IMR-90 (cell line): ENCODE results near the gene MLYCD. TPM values are rescaled to one million over a fixed set of nuclear protein-coding genes. Genes with fewer than 3 reads are reported as not detected.

Source experiments
- ATAC-seq: fragments of 200-7000 bp; cut with Tn5 transposase; 2 replicates; pipeline ENCODE4 v1.9.1; 2020; ENCODE audit warnings: low read depth, mild to moderate bottlenecking, moderate library complexity
- BruUV-seq: library from RNA; stranded (reverse); fragments of 400-500 nt; replicated peaks from 2 replicates; lab custom pipeline; 2021; lab: Mats Ljungman, UMichigan
- CTCF ChIA-PET: fragments of 300-600 bp; formaldehyde crosslinking; extraction: SDS; loops from one replicate; lab custom pipeline; 2021; ENCODE audit warnings: antibody characterized with exemption; lab: Yijun Ruan, JAX
- POLR2A ChIA-PET: fragments of 300-600 bp; sonication (Branson Sonifier 250); formaldehyde crosslinking; loops from one replicate; lab custom pipeline; 2022; ENCODE audit warnings: antibody characterized with exemption; ENCODE audit not compliant: unreplicated experiment; lab: Charles Lee
- DNase-seq: peaks from one replicate; pipeline ENCODE4 v3.0.0; 2013
- H2AFZ ChIP-seq: replicated peaks from 2 replicates; pipeline ENCODE3; 2013; ENCODE audit warnings: low read length, mild to moderate bottlenecking; ENCODE audit not compliant: poor library complexity
- H2AK5ac ChIP-seq: 2 replicates; pipeline ENCODE4 v1.6.1; 2013; ENCODE audit warnings: low read depth, low read length, inconsistent platforms
- H2AK9ac ChIP-seq: replicated peaks from 2 replicates; pipeline ENCODE3; 2013; ENCODE audit warnings: mild to moderate bottlenecking, low read depth, low read length, moderate library complexity; ENCODE audit not compliant: poor library complexity
- H2BK120ac ChIP-seq: 2 replicates; pipeline ENCODE4 v1.6.1; 2013; ENCODE audit warnings: low read depth, low read length, inconsistent platforms
- H2BK15ac ChIP-seq: 3 replicates; pipeline ENCODE4 v1.6.1; 2013; ENCODE audit warnings: low read depth, low read length, inconsistent platforms
- H2BK20ac ChIP-seq: 2 replicates; pipeline ENCODE4 v1.6.1; 2013; ENCODE audit warnings: low read depth, mild to moderate bottlenecking, inconsistent platforms, low read length, moderate library complexity
- H2BK5ac ChIP-seq: 2 replicates; pipeline ENCODE4 v1.6.1; 2013; ENCODE audit warnings: mild to moderate bottlenecking, low read depth, low read length, inconsistent platforms; ENCODE audit not compliant: poor library complexity, severe bottlenecking
- H3K14ac ChIP-seq: replicated peaks from 2 replicates; pipeline ENCODE4 v1.6.1; 2013; ENCODE audit warnings: low read depth, low read length, inconsistent platforms
- H3K18ac ChIP-seq: 2 replicates; pipeline ENCODE4 v1.6.1; 2013; ENCODE audit warnings: low read depth, low read length, control low read depth
- H3K23ac ChIP-seq: 2 replicates; pipeline ENCODE4 v1.6.1; 2013; ENCODE audit warnings: low read depth, low read length, inconsistent platforms
- H3K27ac ChIP-seq: 2 replicates; pipeline ENCODE4 v1.5.1; 2013; ENCODE audit warnings: mild to moderate bottlenecking, control low read depth, low read length; ENCODE audit not compliant: insufficient read depth
- H3K27me3 ChIP-seq: 2 replicates; pipeline ENCODE4 v1.6.1; 2013; ENCODE audit warnings: low read length; ENCODE audit not compliant: control insufficient read depth, insufficient read depth
- H3K36me3 ChIP-seq: 2 replicates; pipeline ENCODE4 v1.6.1; 2013; ENCODE audit warnings: low read length, mixed read lengths; ENCODE audit not compliant: control insufficient read depth, insufficient read depth
- H3K4ac ChIP-seq: 2 replicates; pipeline ENCODE4 v1.6.1; 2013; ENCODE audit warnings: low read depth, low read length, inconsistent platforms
- H3K4me1 ChIP-seq: 2 replicates; pipeline ENCODE4 v1.6.1; 2013; ENCODE audit warnings: low read length, mixed read lengths; ENCODE audit not compliant: control insufficient read depth, insufficient read depth
- H3K4me2 ChIP-seq: 2 replicates; pipeline ENCODE4 v1.6.1; 2013; ENCODE audit warnings: low read depth, mild to moderate bottlenecking, control low read depth, low read length, moderate library complexity
- H3K4me3 ChIP-seq: 2 replicates; pipeline ENCODE4 v1.5.1; 2013; ENCODE audit warnings: low read depth, mild to moderate bottlenecking, control low read depth, low read length, moderate library complexity; ENCODE audit not compliant: insufficient read depth
- H3K56ac ChIP-seq: 2 replicates; pipeline ENCODE4 v1.6.1; 2013; ENCODE audit warnings: low read length, inconsistent platforms; ENCODE audit not compliant: insufficient read depth; ENCODE audit errors: extremely low read depth
- H3K79me1 ChIP-seq, 2 experiments: 2 replicates each; pipeline ENCODE4 v1.6.1; 2013; ENCODE audit warnings: low read length in 2 of 2, inconsistent platforms in 1 of 2, low read depth in 1 of 2
- H3K9ac ChIP-seq: 2 replicates; pipeline ENCODE4 v1.6.1; 2013; ENCODE audit warnings: low read depth, low read length, control low read depth
- H3K9me1 ChIP-seq: 2 replicates; pipeline ENCODE4 v1.6.1; 2013; ENCODE audit warnings: low read length, inconsistent platforms; ENCODE audit not compliant: insufficient read depth
- H3K9me3 ChIP-seq: 2 replicates; pipeline ENCODE4 v1.6.1; 2013; ENCODE audit warnings: low read length; ENCODE audit not compliant: control insufficient read depth, insufficient read depth
- H4K20me1 ChIP-seq: 2 replicates; pipeline ENCODE4 v1.6.1; 2013; ENCODE audit warnings: low read length, inconsistent platforms; ENCODE audit not compliant: insufficient read depth
- H4K5ac ChIP-seq: 2 replicates; pipeline ENCODE4 v1.6.1; 2013; ENCODE audit warnings: mild to moderate bottlenecking, low read depth, low read length, control low read depth
- H4K8ac ChIP-seq, 2 experiments: 2 replicates each; pipeline ENCODE4 v1.6.1; 2013; ENCODE audit warnings: low read depth in 2 of 2, low read length in 2 of 2, control low read depth in 1 of 2, inconsistent platforms in 1 of 2
- H4K91ac ChIP-seq: 2 replicates; pipeline ENCODE4 v1.6.1; 2013; ENCODE audit warnings: low read depth, low read length, inconsistent platforms; ENCODE audit not compliant: insufficient read depth
- ELK1 ChIP-seq: fragments of 150-350 bp; IDR thresholded peaks from 2 replicates; pipeline ENCODE4 v1.6.1; 2016; ENCODE audit warnings: low read depth, mild to moderate bottlenecking, low read length, moderate library complexity, borderline replicate concordance
- NFE2L2 ChIP-seq: fragments of 150-350 bp; IDR thresholded peaks from 2 replicates; pipeline ENCODE4 v1.6.1; 2016; ENCODE audit warnings: low read depth, mild to moderate bottlenecking, low read length
- WGBS, 2 experiments: methylation state at CpG; one replicate each; pipeline versions ENCODE4 v1.1.5 to v1.1.7; 2013; ENCODE audit warnings: missing lambda C conversion rate in 2 of 2; ENCODE audit not compliant: insufficient read length in 1 of 2; ENCODE audit errors: extremely low coverage in 2 of 2; 5-methylcytosine and 5-hydroxymethylcytosine counted together
- dilution Hi-C: fragments of 300-500 bp; cut with HindIII; formaldehyde crosslinking; loops from one replicate; pipeline ENCODE4 v1.14.3; 2018; ENCODE audit warnings: low sequenced_read_pairs; ENCODE audit not compliant: unreplicated experiment
- in situ Hi-C: fragments of 300-500 bp; cut with MboI; formaldehyde crosslinking; loops from 3 replicates; pipeline ENCODE4 v1.14.3; 2019; ENCODE audit warnings: low sequenced_read_pairs, inconsistent platforms, mixed read lengths
- intact Hi-C: fragments of 100-400 bp; cut with micrococcal nuclease; formaldehyde crosslinking; loops from 2 replicates; pipeline ENCODE4 v1.10.0; 2022
- polyA plus RNA-seq, 3 experiments: library from polyadenylated mRNA; depleted of rRNA; stranded (reverse); fragments of >200 nt; gene quantifications; 2 replicates each; pipeline ENCODE4 v1.2.3, GENCODE V29; 2012; ENCODE audit warnings: low replicate concordance in 1 of 3
- total RNA-seq: library from RNA; depleted of rRNA; stranded (reverse); fragments of >200 nt; gene quantifications from 2 replicates; pipeline ENCODE4 v1.2.3, GENCODE V29; 2012

MLYCD gene
- total and polyA plus RNA-seq, 2 of the 4 experiments (the other 2 are of a cell fraction), result 1.9 to 2.7 TPM

- H3K9me1 ChIP-seq, result no peaks in the 10 kb centered on the region
- H4K5ac ChIP-seq, result no peak overlapping the region
- CTCF ChIA-PET, result no interaction called here
- no peak overlapping the region for H3K4ac ChIP-seq
- H3K14ac ChIP-seq, result no peak overlapping the region
- H3K18ac ChIP-seq, result no peak overlapping the region
- in situ Hi-C loops, result no loop called here
- no peaks in the 10 kb centered on the region for H3K9me3 ChIP-seq
- H2AK5ac ChIP-seq, result no peak overlapping the region
- POLR2A ChIA-PET, result no interaction called here
- H2BK20ac ChIP-seq, result no peak overlapping the region
- no peak overlapping the region for H2BK5ac ChIP-seq
- H3K9ac ChIP-seq, result no peak overlapping the region
- no peak overlapping the region for H2BK15ac ChIP-seq
- H3K23ac ChIP-seq, result no peak overlapping the region
- H4K8ac ChIP-seq, result no peak overlapping the region
- ATAC-seq (no peak), DNase-seq (no peak)
- H3K27ac ChIP-seq, result no peak overlapping the region
- H3K4me1 ChIP-seq, result peaks cover 11% of the 10 kb centered on the region
- no peak overlapping the region for H2AK9ac ChIP-seq
- H3K36me3 ChIP-seq, result no peaks in the 10 kb centered on the region
- H2AFZ ChIP-seq, result no peak overlapping the region
- BruUV-seq, result no TSS peak
- TF ChIP-seq ELK1 (no peak), NFE2L2 (no peak)
- 98% methylated on average over 10 of the region's 22 CpGs; no CpG with 5 or more reads in 1 of the 2 experiments for WGBS, 2 experiments
- H2BK120ac ChIP-seq, result no peak overlapping the region
- no peak overlapping the region for H4K91ac ChIP-seq
- dilution Hi-C loops, result no loop called here
- no peaks in the 10 kb centered on the region for H4K20me1 ChIP-seq
- H3K27me3 ChIP-seq, result no peaks in the 10 kb centered on the region; the same call in 1 of the 2 replicates
- no peaks in the 10 kb centered on the region for H3K79me1 ChIP-seq
- intact Hi-C loops, result no loop called here
- H3K4me2 ChIP-seq, result no peak overlapping the region
- no peak overlapping the region for H3K4me3 ChIP-seq
- H3K56ac ChIP-seq, result no peak overlapping the region
These were observed 32.0 kb downstream of the MLYCD start for GRCh38 chr16:83930730-83931500.
